ENCODE measurements around the gene LRRC75A. TPM values are rescaled to one million over a fixed set of nuclear protein-coding genes. Genes with fewer than 3 reads are reported as not detected.

LRRC75A gene
- total RNA-seq, 2 donors from 2014 or later, result 3.7 to 4.0 TPM

DNA sequence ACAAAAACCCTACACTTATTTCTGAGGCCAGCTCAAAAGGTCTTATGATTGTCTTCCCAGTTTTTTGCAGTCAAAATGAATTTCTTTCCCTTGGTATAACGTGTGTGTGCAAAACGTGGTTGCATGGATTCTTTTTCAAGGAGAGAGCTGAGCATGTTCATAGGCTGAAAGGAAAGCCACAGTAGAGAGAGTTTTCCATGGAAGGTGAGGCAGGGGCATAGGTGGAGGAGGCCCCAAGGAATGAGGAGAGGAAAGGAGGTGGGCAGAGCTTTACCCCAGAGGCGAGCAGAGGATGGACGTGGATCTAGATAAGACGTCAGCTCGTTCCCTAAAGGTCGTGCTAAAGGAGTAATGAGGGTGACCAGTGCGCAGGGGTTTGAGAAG is 53.8 kb downstream of the LRRC75A start:
- TF ChIP-seq, protein P1, sequence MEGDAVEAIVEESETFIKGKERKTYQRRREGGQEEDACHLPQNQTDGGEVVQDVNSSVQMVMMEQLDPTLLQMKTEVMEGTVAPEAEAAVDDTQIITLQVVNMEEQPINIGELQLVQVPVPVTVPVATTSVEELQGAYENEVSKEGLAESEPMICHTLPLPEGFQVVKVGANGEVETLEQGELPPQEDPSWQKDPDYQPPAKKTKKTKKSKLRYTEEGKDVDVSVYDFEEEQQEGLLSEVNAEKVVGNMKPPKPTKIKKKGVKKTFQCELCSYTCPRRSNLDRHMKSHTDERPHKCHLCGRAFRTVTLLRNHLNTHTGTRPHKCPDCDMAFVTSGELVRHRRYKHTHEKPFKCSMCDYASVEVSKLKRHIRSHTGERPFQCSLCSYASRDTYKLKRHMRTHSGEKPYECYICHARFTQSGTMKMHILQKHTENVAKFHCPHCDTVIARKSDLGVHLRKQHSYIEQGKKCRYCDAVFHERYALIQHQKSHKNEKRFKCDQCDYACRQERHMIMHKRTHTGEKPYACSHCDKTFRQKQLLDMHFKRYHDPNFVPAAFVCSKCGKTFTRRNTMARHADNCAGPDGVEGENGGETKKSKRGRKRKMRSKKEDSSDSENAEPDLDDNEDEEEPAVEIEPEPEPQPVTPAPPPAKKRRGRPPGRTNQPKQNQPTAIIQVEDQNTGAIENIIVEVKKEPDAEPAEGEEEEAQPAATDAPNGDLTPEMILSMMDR (IDR thresholded peaks at IDR 0.05), result no peak
- DNase-seq (ENCODE audit: low spot score), result no peak
- Histone ChIP-seq H3K9me3 (no peaks in the 10 kb centered on the region), H3K27ac (peak overlapping the region; percentile 76 to 79), H3K4me3 (peak overlapping the region; percentile 91), H3K36me3 (peaks cover 5% of the 10 kb centered on the region), H3K4me1 (ENCODE audit: control insufficient read depth in 1 of 2, low read depth in 2 of 2) (peaks cover 20 to 33% of the 10 kb centered on the region in 2 donors), H3K27me3 (replicated peaks; ENCODE audit: insufficient read depth) (no peaks in the 10 kb centered on the region)
- ATAC-seq (ENCODE audit: insufficient number of reproducible peaks, low FRiP score, low read depth), result peak; percentile 34

DNA sequence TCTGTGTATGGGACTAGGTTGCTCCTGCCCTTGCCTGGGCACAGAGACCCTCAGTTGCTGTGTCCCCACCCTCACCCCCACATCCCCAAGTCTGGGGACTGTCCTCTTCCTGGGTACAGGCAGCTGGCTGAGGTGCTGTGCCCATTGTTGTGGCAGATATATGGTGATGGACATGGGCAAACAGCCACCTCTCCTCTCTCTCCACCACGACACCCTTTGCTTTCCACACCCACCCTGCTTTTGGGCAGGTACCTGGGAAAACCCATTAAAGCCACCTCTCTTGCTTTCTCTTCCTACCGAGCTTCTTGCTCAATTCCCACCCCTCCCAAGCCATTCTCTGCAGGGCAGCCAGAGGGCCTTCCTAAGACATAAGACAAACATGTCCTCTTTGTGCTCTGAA is 54.9 kb downstream of the LRRC75A start:
- H3K27me3 ChIP-seq (replicated peaks; ENCODE audit: insufficient read depth), result no peaks in the 10 kb centered on the region
- peaks cover 20 to 31% of the 10 kb centered on the region in 2 donors for H3K4me1 ChIP-seq (ENCODE audit: control insufficient read depth in 1 of 2, low read depth in 2 of 2)
- H3K36me3 ChIP-seq, result no peaks in the 10 kb centered on the region
- ATAC-seq (ENCODE audit: insufficient number of reproducible peaks, low FRiP score, low read depth), result no peak
- TF ChIP-seq, protein P1 (IDR thresholded peaks at IDR 0.05), result no peak
- no peaks in the 10 kb centered on the region for H3K9me3 ChIP-seq
- no peak overlapping the region for H3K4me3 ChIP-seq
- DNase-seq (ENCODE audit: low spot score), result no peak
- H3K27ac ChIP-seq, result no peak overlapping the region

DNA sequence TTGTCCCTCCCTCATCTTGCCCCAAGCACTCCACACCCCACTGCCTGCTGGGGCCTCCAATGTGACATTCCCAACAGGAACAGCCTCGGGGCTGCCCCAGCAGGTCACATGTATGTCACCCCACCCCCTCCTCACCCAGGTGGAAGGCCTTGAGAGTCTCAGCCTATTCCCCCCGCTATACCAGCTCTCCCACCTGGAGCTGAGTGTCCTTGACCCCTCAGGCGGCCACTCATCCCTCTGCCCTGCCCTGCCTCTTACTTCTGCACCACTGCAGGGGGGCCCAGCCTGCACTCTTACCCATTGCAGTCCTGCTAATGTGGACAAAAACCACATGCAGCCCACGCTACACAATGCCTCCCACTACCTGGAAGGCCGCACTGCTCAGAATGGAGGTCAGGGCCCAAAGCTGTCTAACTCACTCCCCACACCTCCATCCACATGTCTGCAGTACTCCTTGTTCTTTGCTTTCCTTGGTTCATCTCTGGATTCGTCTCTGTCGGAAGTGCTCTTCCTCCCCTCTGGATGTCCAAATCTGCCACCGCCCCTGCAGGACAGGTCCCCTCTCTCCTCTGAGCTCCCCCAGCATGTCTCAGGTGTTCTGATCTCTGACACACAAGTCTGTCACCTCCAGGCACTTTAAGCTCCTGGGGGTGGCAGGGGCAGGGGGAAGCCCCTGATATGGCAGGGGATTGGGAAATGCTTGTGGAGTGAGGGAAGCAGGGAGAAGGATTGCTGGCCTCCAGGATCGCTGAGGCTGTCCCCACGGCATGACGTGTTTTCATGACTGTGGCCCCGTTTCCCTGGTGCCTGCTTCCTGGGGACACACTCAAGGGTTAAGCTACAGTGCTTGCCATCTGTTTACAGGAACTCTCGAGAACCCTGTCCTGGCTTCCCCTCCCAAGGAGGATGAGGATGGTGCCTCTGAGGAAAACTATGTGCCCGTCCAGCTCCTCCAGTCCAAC is 55.8 kb downstream of the LRRC75A start:
- TF ChIP-seq, protein P1 (IDR thresholded peaks at IDR 0.05), result no peak
- DNase-seq (ENCODE audit: low spot score), result no peak
- Histone ChIP-seq H3K4me1 (ENCODE audit: control insufficient read depth in 1 of 2, low read depth in 2 of 2) (peaks cover 13 to 22% of the 10 kb centered on the region in 2 donors), H3K36me3 (no peaks in the 10 kb centered on the region), H3K9me3 (no peaks in the 10 kb centered on the region), H3K27me3 (replicated peaks; ENCODE audit: insufficient read depth) (no peaks in the 10 kb centered on the region), H3K4me3 (no peak overlapping the region), H3K27ac (no peak overlapping the region)
- no peak for ATAC-seq (ENCODE audit: insufficient number of reproducible peaks, low FRiP score, low read depth)

DNA sequence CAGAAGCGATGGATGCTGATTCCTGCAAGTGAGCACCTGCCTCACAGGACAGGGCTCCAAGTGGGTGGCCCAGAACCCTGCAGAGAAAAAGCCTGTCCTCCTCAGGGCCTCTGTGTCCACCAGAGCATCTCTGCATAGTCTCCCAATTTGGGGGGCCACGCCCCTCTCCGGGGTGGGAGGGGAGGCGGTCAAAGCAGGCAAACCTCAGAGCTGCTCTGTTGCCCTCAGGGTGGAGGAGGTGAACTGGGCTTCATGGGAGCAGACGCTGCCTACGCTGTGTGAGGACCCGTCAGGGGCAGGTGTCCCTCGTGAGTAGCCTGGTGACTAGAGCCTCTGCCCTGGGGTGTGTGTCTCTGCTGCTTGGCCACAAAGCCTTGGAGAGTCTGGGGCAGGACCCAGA is 57.3 kb downstream of the LRRC75A start:
- Histone ChIP-seq H3K27ac (no peak overlapping the region), H3K36me3 (no peaks in the 10 kb centered on the region), H3K27me3 (replicated peaks; ENCODE audit: insufficient read depth) (no peaks in the 10 kb centered on the region), H3K4me1 (ENCODE audit: control insufficient read depth in 1 of 2, low read depth in 2 of 2) (peaks cover 0 to 6% of the 10 kb centered on the region in 2 donors), H3K4me3 (no peak overlapping the region), H3K9me3 (no peaks in the 10 kb centered on the region)
- TF ChIP-seq, protein P1 (IDR thresholded peaks at IDR 0.05), result no peak
- DNase-seq (ENCODE audit: low spot score) (no peak), ATAC-seq (ENCODE audit: insufficient number of reproducible peaks, low FRiP score, low read depth) (no peak)

DNA sequence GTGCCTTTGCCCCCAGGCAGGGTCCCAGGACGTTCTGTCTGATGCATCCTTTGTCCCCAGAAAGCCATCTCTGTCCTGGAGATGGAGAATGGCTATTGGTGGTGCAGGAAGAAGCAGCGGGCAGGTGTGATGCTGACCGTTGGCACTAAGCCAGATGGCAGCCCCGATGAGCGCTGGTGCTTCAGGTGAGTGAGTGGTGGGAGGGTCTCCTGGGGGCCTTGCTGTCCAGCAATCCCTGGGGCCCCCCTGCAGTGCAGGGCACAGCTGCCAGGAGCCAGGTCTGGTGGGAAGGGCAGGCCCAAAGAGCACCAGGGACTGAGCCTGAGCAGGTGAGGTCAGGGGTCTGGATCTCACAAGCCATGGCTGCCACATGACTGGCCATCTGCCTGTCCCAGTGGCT is 58.5 kb downstream of the LRRC75A start:
- no peaks in the 10 kb centered on the region for H3K36me3 ChIP-seq
- H3K27me3 ChIP-seq (replicated peaks; ENCODE audit: insufficient read depth), result no peaks in the 10 kb centered on the region
- H3K4me3 ChIP-seq, result no peak overlapping the region
- no peak for DNase-seq (ENCODE audit: low spot score)
- ATAC-seq (ENCODE audit: insufficient number of reproducible peaks, low FRiP score, low read depth), result no peak
- no peaks in the 10 kb centered on the region for H3K9me3 ChIP-seq
- H3K4me1 ChIP-seq (ENCODE audit: control insufficient read depth in 1 of 2, low read depth in 2 of 2), result peaks cover 0 to 5% of the 10 kb centered on the region in 2 donors
- no peak overlapping the region for H3K27ac ChIP-seq
- TF ChIP-seq, protein P1 (IDR thresholded peaks at IDR 0.05), result no peak
